Activated CD4-positive, CD25-positive, alpha-beta regulatory T cell treated with anti-CD3 and anti-CD28 coated beads, Interleukin-2, amount 50 U/mL, for 24 hours (primary cell): ENCODE data around the gene SPA17.

Source experiments
- ATAC-seq, 2 donors: fragments of 150-1000 bp; cut with Tn5 transposase; one replicate each; pipeline ENCODE4 v1.10.0; 2021; ENCODE audit warnings: mild to moderate bottlenecking in 1 of 2, moderate library complexity in 1 of 2

Gene SPA17

DNA sequence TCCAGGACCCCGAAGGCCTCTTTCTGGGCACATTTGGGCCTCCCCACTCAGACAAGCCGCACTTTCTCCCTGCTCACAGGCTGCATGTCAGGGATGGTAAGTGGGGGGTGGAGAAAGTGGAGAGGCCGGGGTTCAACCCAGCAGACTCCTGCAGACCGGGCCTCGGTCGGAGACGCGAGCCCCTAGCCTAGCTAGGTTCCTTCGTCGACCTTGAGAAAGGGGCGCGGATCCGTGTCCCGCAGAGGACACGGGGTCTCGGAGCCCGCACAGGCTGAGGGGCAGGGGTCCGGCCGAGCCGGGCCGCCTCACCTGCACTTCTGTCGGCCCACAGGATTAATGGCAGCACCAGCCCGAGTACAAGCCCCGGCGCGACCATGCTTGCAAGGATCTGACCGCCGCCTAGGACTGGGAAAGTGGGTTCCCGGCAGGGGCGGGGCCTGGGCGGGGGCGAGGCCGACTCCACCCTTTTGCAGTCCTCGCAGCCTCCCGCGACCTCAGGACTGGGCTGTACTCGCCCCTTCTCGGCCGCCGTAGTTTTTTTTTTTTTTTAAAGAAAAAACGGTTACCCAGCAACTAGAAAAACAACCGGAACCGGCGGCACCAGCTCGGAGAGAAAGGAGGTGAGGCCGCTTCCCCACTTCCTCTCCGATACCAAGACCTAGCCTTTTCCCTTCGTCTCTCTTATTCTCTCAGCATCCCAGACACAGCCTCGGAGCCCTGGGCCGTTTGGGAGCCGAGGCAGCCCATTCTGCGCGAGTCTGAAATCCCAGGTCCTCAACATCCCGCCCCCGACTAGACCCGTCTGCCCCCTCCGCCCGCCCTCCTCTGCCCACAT, at the start of gene SPA17, which contains the start of gene SIAE:
Gene SPA17, plus strand, starts transcription at position 572 of the 835 bp plus-strand sequence. CDS start 1,361 bp downstream, outside the sequence.
Gene SIAE, minus strand, starts transcription at position 407 of the 835 bp plus-strand sequence. Its CDS starts 31 bp downstream, at position 376.
- peak; percentile 87 to 88 for ATAC-seq

GRCh38 chr11:124625504-124626168, 48.1 kb upstream of the SPA17 start:
- ATAC-seq: no peak

DNA sequence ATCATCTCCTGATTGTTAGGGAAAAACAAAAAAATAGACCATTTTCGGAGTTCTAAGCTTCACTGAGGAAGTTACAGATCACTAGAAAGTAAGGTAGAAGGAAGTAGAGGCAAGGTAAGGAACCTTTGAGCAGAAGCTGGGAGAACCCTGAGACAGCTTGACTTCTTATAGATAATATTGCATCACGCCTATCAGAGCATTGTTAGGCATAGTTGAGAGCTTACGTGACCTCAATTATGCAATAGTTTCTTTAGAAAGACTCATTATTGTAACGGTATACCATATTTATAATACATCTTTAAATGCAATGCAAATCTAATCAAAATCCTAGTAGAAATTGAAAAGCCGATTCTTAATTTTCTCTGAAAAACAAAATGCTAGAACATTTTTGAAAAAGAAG, 46.2 kb upstream of the SPA17 start:
- no peak for ATAC-seq

DNA sequence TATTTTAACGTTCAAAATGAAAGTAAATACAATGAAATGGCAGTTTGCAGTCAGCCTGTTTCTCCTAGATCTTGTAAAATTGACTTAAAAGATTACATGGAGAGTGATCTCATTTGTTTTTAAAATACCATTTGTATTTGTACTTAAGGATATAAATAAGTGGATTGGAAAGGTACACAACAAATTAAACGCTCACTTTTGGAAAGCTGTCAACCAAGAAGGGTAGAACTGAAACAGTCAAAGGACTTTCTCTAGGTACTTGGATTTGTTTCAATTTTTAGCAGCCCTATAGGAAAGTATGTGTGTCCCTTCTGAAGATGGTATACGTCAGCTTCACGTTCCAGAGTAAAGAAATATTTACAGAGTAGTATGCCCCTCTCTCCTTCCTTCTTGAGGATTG, 43.7 kb upstream of the SPA17 start:
- ATAC-seq: no peak

- ATAC-seq: no peak
These were observed 40.3 kb upstream of the SPA17 start for GRCh38 chr11:124633355-124633754.

DNA sequence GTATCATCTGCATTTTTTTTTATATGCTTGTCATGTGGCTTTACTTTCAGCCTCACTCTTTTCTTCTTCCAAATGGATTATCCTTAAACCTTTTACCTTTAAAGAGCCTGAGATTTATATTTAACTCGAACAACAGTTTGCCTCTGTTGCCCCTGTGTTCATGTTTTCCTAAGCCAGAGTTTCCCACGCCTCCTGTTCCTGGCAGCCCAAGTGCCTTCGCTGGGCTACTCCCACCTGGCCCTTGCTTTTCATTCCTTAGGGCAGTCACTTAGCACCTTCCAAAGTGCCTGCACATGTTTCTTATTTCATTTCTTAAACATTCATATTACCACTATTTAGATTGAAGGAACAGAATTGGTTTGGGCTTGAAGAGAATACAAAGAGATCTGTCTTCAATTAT, 37.8 kb upstream of the SPA17 start:
- no peak for ATAC-seq

GRCh38 chr11:124638500-124638899, 35.2 kb upstream of the SPA17 start:
- ATAC-seq: no peak

GRCh38 chr11:124639186-124639585, 34.5 kb upstream of the SPA17 start:
- no peak for ATAC-seq

DNA sequence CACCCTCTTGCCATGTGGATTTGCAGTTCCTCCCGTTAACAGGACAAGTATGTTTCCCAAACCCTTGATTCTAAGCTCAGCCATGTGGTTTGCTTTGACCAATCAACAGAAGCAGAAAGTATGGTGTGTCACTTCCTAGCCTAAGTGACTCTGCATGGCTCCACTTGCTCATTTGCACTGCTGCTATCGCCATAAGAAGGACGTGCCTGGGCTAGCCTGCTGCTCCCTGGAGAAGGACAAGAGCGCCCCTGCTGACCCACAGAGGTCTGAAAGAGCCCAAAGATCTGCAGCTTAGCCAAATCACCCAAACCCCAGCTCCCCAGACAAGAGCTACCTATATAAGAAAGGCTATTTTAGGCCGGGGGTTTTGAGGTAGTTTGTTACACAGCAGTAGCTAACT, 33.0 kb upstream of the SPA17 start:
- ATAC-seq: no peak

DNA sequence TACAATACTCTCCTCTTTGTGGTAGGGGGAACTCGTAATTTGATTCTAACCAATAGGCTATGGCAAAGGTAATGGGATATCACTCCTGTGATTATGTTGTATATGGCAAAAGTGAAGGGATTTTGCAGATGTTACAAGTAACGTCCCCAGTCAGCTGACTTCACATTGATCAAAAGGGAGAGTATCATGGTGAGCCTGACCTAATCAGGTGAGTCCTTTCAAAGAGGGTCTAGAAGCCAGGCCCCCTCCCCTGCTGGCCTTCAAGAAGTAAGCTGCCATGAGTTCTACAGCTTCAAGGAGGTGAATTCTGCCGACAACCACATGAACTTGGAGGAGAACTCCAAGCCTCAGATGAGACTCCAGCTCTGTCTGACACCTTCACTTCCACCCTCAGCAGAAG, 31.1 kb upstream of the SPA17 start:
- ATAC-seq: no peak

DNA sequence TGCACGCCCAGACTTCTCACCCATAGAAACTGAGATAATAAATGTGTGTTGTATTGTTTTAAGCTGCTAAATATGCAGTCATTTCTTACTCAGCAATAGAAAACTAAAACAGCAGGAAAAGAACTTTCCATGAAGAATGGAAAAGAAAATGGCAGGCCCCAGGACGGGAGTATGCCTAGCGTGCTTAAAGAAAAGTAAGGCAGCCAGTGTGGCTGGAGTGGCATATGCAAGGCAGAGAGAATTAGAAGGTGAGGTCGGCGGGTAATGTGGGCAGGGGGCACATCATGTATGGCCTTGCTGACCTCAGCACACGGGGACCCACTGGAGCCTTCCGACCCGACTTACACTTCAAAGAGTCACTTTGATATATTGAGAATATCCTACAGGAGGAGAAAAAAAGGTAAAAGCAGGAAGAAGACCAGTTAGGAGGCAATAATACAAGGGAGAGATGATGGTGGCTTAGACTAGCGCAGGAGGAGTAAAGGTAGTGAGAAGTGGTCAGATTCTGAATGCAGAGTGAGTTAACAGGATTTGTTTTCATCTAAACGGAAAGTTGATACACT, 30.6 kb upstream of the SPA17 start:
- ATAC-seq: no peak

- ATAC-seq: no peak
These were observed 29.9 kb upstream of the SPA17 start for GRCh38 chr11:124643605-124644425.

GRCh38 chr11:124644426-124645280, 29.1 kb upstream of the SPA17 start:
- ATAC-seq: no peak

DNA sequence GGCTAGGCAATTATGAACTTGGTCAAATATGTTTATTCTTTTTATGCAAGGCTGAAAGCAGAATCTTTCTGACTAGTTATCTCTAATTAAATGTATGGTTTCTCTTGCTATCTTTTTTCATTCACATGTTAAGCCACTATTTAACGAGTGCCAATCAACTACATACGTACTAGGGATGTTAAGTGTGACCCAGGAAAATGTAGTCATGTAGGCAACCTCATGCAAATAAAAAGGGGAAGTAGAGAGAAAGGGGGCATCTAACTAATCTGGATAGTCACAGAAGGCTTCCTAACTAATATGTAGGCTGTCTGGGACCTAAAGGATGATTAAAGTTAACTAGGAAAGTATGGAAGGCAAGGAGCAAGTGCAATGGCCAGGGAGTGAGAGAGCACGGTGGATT, 27.6 kb upstream of the SPA17 start:
- ATAC-seq: no peak

DNA sequence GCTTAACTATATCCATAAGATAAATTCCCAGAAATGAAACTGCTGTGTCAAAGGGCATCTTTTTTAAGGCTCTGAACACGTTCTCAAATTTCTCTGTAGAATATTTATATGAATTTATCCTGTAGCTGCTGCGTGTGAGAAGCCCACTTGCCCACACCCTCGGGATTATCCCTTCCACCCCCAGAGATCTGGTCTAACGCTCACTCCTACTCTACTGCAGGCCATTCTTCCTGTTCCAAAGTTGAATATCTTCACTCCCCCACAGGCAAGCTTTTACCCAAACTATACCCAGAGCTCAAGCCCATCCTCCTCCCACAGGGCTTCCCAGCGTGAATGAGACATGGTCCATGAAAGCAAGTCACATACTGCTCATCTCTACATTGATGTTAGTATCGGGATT, 25.1 kb upstream of the SPA17 start:
- no peak for ATAC-seq

- no peak for ATAC-seq
These were observed 16.7 kb upstream of the SPA17 start for GRCh38 chr11:124656774-124657630.

DNA sequence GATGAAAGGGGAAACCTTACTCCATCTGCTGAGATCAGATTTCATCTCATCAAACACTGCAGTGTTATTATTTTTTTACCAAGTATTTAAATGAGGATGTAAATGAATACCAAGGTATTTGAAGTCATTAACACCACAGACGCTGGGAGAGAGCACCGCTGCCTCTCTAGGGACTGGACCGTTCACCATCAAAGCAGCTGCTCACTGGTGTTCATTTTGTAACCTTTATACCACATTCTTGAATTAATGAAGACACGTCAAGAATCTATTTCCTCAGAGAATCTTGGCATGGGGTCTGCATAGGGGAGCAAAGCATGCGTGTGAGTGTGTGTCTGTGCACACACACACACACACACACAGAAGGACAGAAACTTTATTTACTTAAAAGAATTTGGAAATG, 15.8 kb upstream of the SPA17 start:
- ATAC-seq: no peak

- no peak for ATAC-seq
These were observed 15.2 kb upstream of the SPA17 start for GRCh38 chr11:124658501-124658900.

GRCh38 chr11:124658986-124659385, 14.7 kb upstream of the SPA17 start:
- ATAC-seq: no peak

GRCh38 chr11:124661553-124661952, 12.2 kb upstream of the SPA17 start:
- ATAC-seq: no peak

GRCh38 chr11:124662106-124662505, 11.6 kb upstream of the SPA17 start:
- ATAC-seq: no peak
